NB4 (cell line): ENCODE measurements around the gene PTCH2.

Experiments
- CTCF ChIP-seq: IDR thresholded peaks from one replicate; pipeline ENCODE4 v1.5.1; 2012; ENCODE audit warnings: low read depth, low read length
- POLR2A ChIP-seq: IDR thresholded peaks from 2 replicates; pipeline ENCODE4 v1.6.1; 2011; ENCODE audit warnings: mild to moderate bottlenecking; ENCODE audit not compliant: insufficient read length; ENCODE audit errors: extremely low read depth
- TF ChIP-seq, protein P1 (sequence below): IDR thresholded peaks from 2 replicates; pipeline ENCODE4 v1.6.1; 2011; ENCODE audit warnings: low read depth, low read length

DNA sequence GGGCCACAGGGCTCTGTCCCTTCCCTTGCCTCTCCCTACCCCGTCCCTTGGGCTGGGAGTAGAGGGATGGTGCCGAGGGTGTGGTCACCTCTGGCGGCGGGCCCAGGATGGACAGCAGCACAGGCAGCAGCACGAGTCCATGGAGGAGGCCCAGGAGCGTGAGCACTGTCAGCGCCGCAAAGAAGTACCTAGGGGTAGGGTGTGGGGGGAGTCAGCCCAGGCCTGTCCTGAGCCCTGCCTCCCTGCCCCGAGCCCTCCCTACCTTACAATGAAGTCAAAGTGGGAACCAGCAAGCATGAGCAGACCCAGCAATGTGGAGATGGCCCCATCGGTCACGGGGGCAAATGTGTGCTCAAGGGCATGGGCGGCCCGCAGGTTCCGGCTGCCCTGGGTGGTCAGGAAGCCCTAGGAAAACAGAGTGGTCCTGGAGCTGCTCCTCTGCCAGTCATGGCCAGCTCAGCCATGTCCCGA lies 20.0 kb downstream of the PTCH2 start:
- no peak for TF ChIP-seq CTCF
- TF ChIP-seq, protein P1, sequence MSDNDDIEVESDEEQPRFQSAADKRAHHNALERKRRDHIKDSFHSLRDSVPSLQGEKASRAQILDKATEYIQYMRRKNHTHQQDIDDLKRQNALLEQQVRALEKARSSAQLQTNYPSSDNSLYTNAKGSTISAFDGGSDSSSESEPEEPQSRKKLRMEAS: no peak
- TF ChIP-seq POLR2A: no peak
